ENCODE measurements around the gene SLC2A10.

- TF ChIP-seq TAF1 (IDR thresholded peaks at IDR 0.05; ENCODE audit: borderline replicate concordance, low read depth, low read length) (no peak), POLR2A (IDR thresholded peaks at IDR 0.05; ENCODE audit: low read depth, low read length) (no peak)
Observed at GRCh38 chr20:46779831-46780230, 70.4 kb downstream of the SLC2A10 start.

Measured in GM12892 (cell line).